ENCODE measurements around the gene CACNA2D3.
A peak's percentile ranks its signal among the peaks of the same experiment; 100 is the strongest.

Gene CACNA2D3

GRCh38 chr3:54150864-54151467 lies 28.6 kb downstream of the CACNA2D3 start:
- H3K36me3 ChIP-seq = no peaks in the 10 kb centered on the region
- DNase-seq = no peak
- H3K9me3 ChIP-seq (ENCODE audit: severe bottlenecking) = no peaks in the 10 kb centered on the region
- no peak overlapping the region for H3K4me3 ChIP-seq (ENCODE audit: low read depth, low read length)
- no peak for TF ChIP-seq CTCF (IDR thresholded peaks at IDR 0.05; ENCODE audit: low read depth, low read length)
- no peaks in the 10 kb centered on the region for H3K27me3 ChIP-seq (ENCODE audit: insufficient read depth, low read depth, severe bottlenecking)
- no peak overlapping the region for H3K27ac ChIP-seq

- H3K36me3 ChIP-seq = no peaks in the 10 kb centered on the region
- no peak overlapping the region for H3K4me3 ChIP-seq (ENCODE audit: low read depth, low read length)
- H3K9me3 ChIP-seq (ENCODE audit: severe bottlenecking) = no peaks in the 10 kb centered on the region
- no peak for DNase-seq
- H3K27ac ChIP-seq = no peak overlapping the region
- H3K27me3 ChIP-seq (ENCODE audit: insufficient read depth, low read depth, severe bottlenecking) = no peaks in the 10 kb centered on the region
- TF ChIP-seq CTCF (IDR thresholded peaks at IDR 0.05; ENCODE audit: low read depth, low read length) = no peak
Observed at GRCh38 chr3:54153477-54153876, 31.1 kb downstream of the CACNA2D3 start.

- Histone ChIP-seq H3K9me3 (ENCODE audit: severe bottlenecking) (no peaks in the 10 kb centered on the region), H3K4me3 (ENCODE audit: low read depth, low read length) (no peak overlapping the region), H3K27ac (peak overlapping the region; percentile 9; the same call in 1 of the 2 replicates), H3K27me3 (ENCODE audit: insufficient read depth, low read depth, severe bottlenecking) (no peaks in the 10 kb centered on the region), H3K36me3 (no peaks in the 10 kb centered on the region)
- DNase-seq = no peak
- no peak for TF ChIP-seq CTCF (IDR thresholded peaks at IDR 0.05; ENCODE audit: low read depth, low read length)
Observed at GRCh38 chr3:54157860-54158259, 35.5 kb downstream of the CACNA2D3 start.

GRCh38 chr3:54159917-54160316 lies 37.6 kb downstream of the CACNA2D3 start:
- no peak overlapping the region for H3K27ac ChIP-seq
- H3K9me3 ChIP-seq (ENCODE audit: severe bottlenecking) = no peaks in the 10 kb centered on the region
- no peaks in the 10 kb centered on the region for H3K36me3 ChIP-seq
- no peak overlapping the region for H3K4me3 ChIP-seq (ENCODE audit: low read depth, low read length)
- DNase-seq = no peak
- no peaks in the 10 kb centered on the region for H3K27me3 ChIP-seq (ENCODE audit: insufficient read depth, low read depth, severe bottlenecking)
- no peak for TF ChIP-seq CTCF (IDR thresholded peaks at IDR 0.05; ENCODE audit: low read depth, low read length)

- no peak for DNase-seq
- no peak overlapping the region for H3K27ac ChIP-seq
- no peaks in the 10 kb centered on the region for H3K27me3 ChIP-seq (ENCODE audit: insufficient read depth, low read depth, severe bottlenecking)
- H3K9me3 ChIP-seq (ENCODE audit: severe bottlenecking) = no peaks in the 10 kb centered on the region
- no peak for TF ChIP-seq CTCF (IDR thresholded peaks at IDR 0.05; ENCODE audit: low read depth, low read length)
- H3K4me3 ChIP-seq (ENCODE audit: low read depth, low read length) = no peak overlapping the region
- H3K36me3 ChIP-seq = no peaks in the 10 kb centered on the region
Observed at GRCh38 chr3:54163441-54163840, 41.1 kb downstream of the CACNA2D3 start.

Data from WERI-Rb-1 (cell line).